CD4-positive, alpha-beta T cell (primary cell): Measurements from ENCODE around the gene SCGB1D1. TPM values are rescaled to one million over a fixed set of nuclear protein-coding genes. Genes with fewer than 3 reads are reported as not detected.
"Not testable (repeated sequence)": the region's sequence is repeated elsewhere in the genome, so short reads cannot be mapped to it uniquely, and the experiment has no call there.

Experiments used
- ATAC-seq: fragments of 200-7000 bp; cut with Tn5 transposase; one replicate; pipeline ENCODE4 v1.10.0; 2022; ENCODE audit warnings: mild to moderate bottlenecking; ENCODE audit not compliant: poor library complexity
- CTCF ChIA-PET: fragments of 350-600 bp; sonication (Branson Sonifier 250); formaldehyde crosslinking; loops from one replicate; lab custom pipeline; 2021; ENCODE audit warnings: antibody characterized with exemption, inconsistent platforms; lab: Charles Lee
- POLR2A ChIA-PET: fragments of 350-600 bp; sonication (Branson Sonifier 250); formaldehyde crosslinking; loops from one replicate; lab custom pipeline; 2021; ENCODE audit warnings: antibody characterized with exemption, inconsistent platforms; lab: Charles Lee
- DNase-seq, 14 experiments: peaks; one replicate each; pipeline ENCODE4 v3.0.0-alpha.2; 2013 to 2020; ENCODE audit warnings: mixed read lengths in 2 of 14
- H3K27ac ChIP-seq, 2 donors: one replicate each; pipeline versions ENCODE4 v1.5.1 to v1.7.0; 2013; ENCODE audit warnings: low read length in 2 of 2, low read depth in 1 of 2, mild to moderate bottlenecking in 1 of 2
- H3K27me3 ChIP-seq, 2 experiments: 1 replicate in 1 of 2; 2 replicates in 1 of 2; pipeline versions ENCODE4 v1.6.1 to v1.7.0; 2013; ENCODE audit warnings: low read length in 2 of 2, control low read depth in 1 of 2, mild to moderate bottlenecking in 1 of 2, moderate library complexity in 1 of 2; ENCODE audit not compliant: insufficient read depth in 2 of 2, control insufficient read depth in 1 of 2
- H3K36me3 ChIP-seq: one replicate; pipeline ENCODE4 v1.6.1; 2013; ENCODE audit warnings: low read length, control low read depth; ENCODE audit not compliant: insufficient read depth
- H3K4me1 ChIP-seq: one replicate; pipeline ENCODE4 v1.6.1; 2013; ENCODE audit warnings: low read length, control low read depth; ENCODE audit not compliant: insufficient read depth
- H3K4me3 ChIP-seq: one replicate; pipeline ENCODE4 v1.5.1; 2013; ENCODE audit warnings: mild to moderate bottlenecking, low read length, moderate library complexity
- H3K9me3 ChIP-seq, 2 experiments: 1 replicate in 1 of 2; 2 replicates in 1 of 2; pipeline versions ENCODE4 v1.6.1 to v1.7.0; 2013; ENCODE audit warnings: low read length in 2 of 2, mild to moderate bottlenecking in 2 of 2, control low read depth in 1 of 2, moderate library complexity in 1 of 2; ENCODE audit not compliant: control insufficient read depth in 1 of 2, insufficient read depth in 1 of 2
- H3K27ac Mint-ChIP-seq: one replicate; pipeline ENCODE4 v1.8.0; 2020; ENCODE audit warnings: mixed read lengths
- H3K27me3 Mint-ChIP-seq: one replicate; pipeline ENCODE4 v1.8.0; 2021; ENCODE audit warnings: mixed read lengths
- H3K36me3 Mint-ChIP-seq: one replicate; pipeline ENCODE4 v1.8.0; 2021; ENCODE audit warnings: low read depth, mixed read lengths
- H3K4me1 Mint-ChIP-seq: one replicate; pipeline ENCODE4 v1.8.0; 2021; ENCODE audit warnings: low read depth, mixed read lengths
- H3K4me3 Mint-ChIP-seq: one replicate; pipeline ENCODE4 v1.8.0; 2020; ENCODE audit warnings: mild to moderate bottlenecking, mixed read lengths
- H3K9me3 Mint-ChIP-seq: one replicate; pipeline ENCODE4 v1.8.0; 2020; ENCODE audit warnings: mixed read lengths
- intact Hi-C, 2 experiments: fragments of 100-400 bp; cut with DNase I in 1 of 2; cut with micrococcal nuclease in 1 of 2; formaldehyde crosslinking; loops; one replicate each; pipeline versions ENCODE4 v1.15.1 to v1.9.0; 2023 to 2025; cut with DNase I, micrococcal nuclease
- total RNA-seq, 174 experiments: library from RNA in 2 of 174; stranded (reverse) in 2 of 174; gene quantifications; one replicate each; pipeline ENCODE4 v1.2.3 and lab custom pipeline; 2021 to 2026
- TF ChIP-seq, protein P1 (sequence below): fragments of 200-600 bp; IDR thresholded peaks from one replicate; pipeline ENCODE4 v1.8.0; 2022; ENCODE audit warnings: antibody characterized with exemption, mild to moderate bottlenecking

The SCGB1D1 gene
- total RNA-seq, 2 experiments from 2014 or later, result not detected

DNA sequence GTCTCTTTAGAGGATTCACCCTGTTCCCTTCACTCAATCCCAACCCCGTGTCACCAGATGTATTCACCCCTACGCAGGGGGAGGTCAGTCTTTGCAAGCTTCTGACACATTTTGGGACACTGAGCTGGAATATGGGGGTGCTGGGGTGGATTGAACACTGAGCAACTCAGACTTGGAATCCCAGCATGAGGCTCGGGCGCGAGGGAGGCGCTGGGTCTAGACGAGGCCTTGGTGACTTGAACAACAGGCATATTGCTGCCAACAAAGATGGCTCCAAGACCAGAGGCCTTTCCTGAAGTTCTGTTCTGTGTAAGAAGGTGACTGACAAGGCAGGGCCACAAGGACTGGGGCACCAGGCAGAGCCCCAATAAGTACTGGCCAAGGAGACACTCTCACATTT, 15.4 kb downstream of the SCGB1D1 start:
- intact Hi-C loops, result no loop called here
- Mint-ChIP-seq H3K4me3 (no peak overlapping the region), H3K27me3 (peaks cover 40% of the 10 kb centered on the region), H3K9me3 (no peaks in the 10 kb centered on the region), H3K4me1 (no peaks in the 10 kb centered on the region), H3K36me3 (no peaks in the 10 kb centered on the region), H3K27ac (no peak overlapping the region)
- DNase-seq (no peak), ATAC-seq (no peak)
- ChIA-PET CTCF (no interaction called here), POLR2A (no interaction called here)
- Histone ChIP-seq H3K4me1 (no peaks in the 10 kb centered on the region), H3K27me3 (peaks cover 4 to 8% of the 10 kb centered on the region in 2 experiments), H3K4me3 (no peak overlapping the region), H3K9me3 (no peaks in the 10 kb centered on the region), H3K36me3 (no peaks in the 10 kb centered on the region), H3K27ac (no peak overlapping the region)
- TF ChIP-seq, protein P1, sequence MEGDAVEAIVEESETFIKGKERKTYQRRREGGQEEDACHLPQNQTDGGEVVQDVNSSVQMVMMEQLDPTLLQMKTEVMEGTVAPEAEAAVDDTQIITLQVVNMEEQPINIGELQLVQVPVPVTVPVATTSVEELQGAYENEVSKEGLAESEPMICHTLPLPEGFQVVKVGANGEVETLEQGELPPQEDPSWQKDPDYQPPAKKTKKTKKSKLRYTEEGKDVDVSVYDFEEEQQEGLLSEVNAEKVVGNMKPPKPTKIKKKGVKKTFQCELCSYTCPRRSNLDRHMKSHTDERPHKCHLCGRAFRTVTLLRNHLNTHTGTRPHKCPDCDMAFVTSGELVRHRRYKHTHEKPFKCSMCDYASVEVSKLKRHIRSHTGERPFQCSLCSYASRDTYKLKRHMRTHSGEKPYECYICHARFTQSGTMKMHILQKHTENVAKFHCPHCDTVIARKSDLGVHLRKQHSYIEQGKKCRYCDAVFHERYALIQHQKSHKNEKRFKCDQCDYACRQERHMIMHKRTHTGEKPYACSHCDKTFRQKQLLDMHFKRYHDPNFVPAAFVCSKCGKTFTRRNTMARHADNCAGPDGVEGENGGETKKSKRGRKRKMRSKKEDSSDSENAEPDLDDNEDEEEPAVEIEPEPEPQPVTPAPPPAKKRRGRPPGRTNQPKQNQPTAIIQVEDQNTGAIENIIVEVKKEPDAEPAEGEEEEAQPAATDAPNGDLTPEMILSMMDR, result no peak

DNA sequence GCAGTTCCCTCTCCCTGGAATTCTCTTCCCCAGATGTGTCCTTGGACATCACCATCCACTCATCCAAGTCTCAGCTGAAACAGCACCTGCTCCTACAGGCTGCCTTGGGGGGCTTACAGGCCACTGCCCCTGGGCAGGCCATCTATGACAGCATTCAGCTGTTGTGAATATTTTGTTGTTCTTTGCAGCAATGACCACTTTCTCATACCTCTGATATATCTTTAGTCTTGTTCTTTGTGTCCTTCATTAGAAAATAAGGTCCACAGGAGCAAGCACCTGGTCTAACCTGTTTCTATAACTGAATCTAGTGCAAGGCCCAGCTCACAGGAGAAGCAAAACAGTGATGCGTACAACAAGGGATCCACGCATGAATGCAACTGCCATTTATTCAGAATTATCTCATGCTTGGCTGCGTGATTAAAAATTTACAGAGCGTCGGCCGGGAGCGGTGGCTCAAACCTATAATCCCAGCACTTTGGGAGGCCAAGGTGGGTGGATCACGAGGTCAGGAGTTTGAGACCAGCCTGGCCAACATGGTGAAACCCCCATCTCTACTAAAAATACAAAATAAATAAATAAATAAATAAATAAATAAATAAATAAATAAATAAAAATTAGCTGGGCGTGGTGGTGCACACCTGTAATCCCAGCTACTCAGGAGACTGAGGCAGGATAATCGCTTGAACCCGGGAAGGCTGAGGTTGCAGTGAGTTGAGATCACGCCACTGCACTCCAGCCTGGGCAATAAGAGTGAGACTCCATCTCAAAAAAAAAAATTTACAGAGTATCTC, 16.5 kb downstream of the SCGB1D1 start:
- H3K4me1 ChIP-seq, POLR2A ChIA-PET, ATAC-seq, DNase-seq, CTCF ChIA-PET, intact Hi-C loops, H3K27ac Mint-ChIP-seq, H3K4me3 ChIP-seq, H3K27ac ChIP-seq, H3K27me3 ChIP-seq, H3K4me3 Mint-ChIP-seq, H3K36me3 ChIP-seq, H3K36me3 Mint-ChIP-seq, H3K9me3 Mint-ChIP-seq, H3K9me3 ChIP-seq, H3K4me1 Mint-ChIP-seq: not testable (repeated sequence)
- peaks cover 38% of the 10 kb centered on the region for H3K27me3 Mint-ChIP-seq

DNA sequence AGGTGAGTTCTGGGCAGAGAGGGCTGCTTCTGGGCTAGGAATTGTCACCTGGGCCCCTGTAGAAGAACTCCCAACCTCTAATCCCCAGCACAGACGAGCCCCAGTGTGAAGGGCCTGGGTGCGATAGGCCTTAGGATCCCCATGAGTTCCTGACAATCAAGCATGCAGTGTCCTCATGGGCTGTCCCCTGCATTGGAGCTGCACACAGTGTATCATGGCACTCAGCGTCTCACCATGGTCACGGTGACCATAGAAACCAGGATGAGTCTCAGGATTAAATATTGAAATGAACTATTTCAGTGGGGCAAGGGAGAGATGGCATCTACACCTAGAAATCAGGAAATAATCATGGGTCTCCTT, 18.7 kb downstream of the SCGB1D1 start:
- Histone ChIP-seq H3K4me3 (no peak overlapping the region), H3K36me3 (no peaks in the 10 kb centered on the region), H3K4me1 (no peaks in the 10 kb centered on the region), H3K27ac (no peak overlapping the region), H3K9me3 (no peaks in the 10 kb centered on the region), H3K27me3 (peaks cover 7 to 8% of the 10 kb centered on the region in 2 experiments)
- CTCF ChIA-PET, result no interaction called here
- TF ChIP-seq, protein P1, result no peak
- H3K36me3 Mint-ChIP-seq, result no peaks in the 10 kb centered on the region
- intact Hi-C loops, result no loop called here
- no peak overlapping the region for H3K27ac Mint-ChIP-seq
- H3K27me3 Mint-ChIP-seq, result peaks cover 29% of the 10 kb centered on the region
- no peaks in the 10 kb centered on the region for H3K9me3 Mint-ChIP-seq
- POLR2A ChIA-PET, result no interaction called here
- ATAC-seq (no peak), DNase-seq (no peak)
- no peak overlapping the region for H3K4me3 Mint-ChIP-seq
- no peaks in the 10 kb centered on the region for H3K4me1 Mint-ChIP-seq
